ENCODE measurements around the gene C1QTNF8.

The C1QTNF8 gene

GRCh38 chr16:1119129-1119528 lies 23.1 kb upstream of the C1QTNF8 start:
- no peak overlapping the region for H3K4me2 ChIP-seq (ENCODE audit: low read length)
- peaks cover 19% of the 10 kb centered on the region for H3K4me1 ChIP-seq (ENCODE audit: low read length)
- H3K27me3 ChIP-seq (ENCODE audit: low read depth, low read length), result no peaks in the 10 kb centered on the region

GRCh38 chr16:1117926-1118325 lies 21.9 kb upstream of the C1QTNF8 start:
- no peak overlapping the region for H3K4me2 ChIP-seq (ENCODE audit: low read length)
- H3K36me3 ChIP-seq (replicated peaks; ENCODE audit: low read depth, low read length), result no peaks in the 10 kb centered on the region
- no peaks in the 10 kb centered on the region for H4K20me1 ChIP-seq (ENCODE audit: insufficient read depth, low read length)
- no peaks in the 10 kb centered on the region for H3K79me2 ChIP-seq (ENCODE audit: low read length)
- no peaks in the 10 kb centered on the region for H3K9me3 ChIP-seq (ENCODE audit: insufficient read depth, low read length)
- TF ChIP-seq EZH2phosphoT487 (IDR thresholded peaks at IDR 0.05; ENCODE audit: low read depth) (no peak), CTCF (IDR thresholded peaks at IDR 0.05; ENCODE audit: low read depth, low read length) (no peak)
- no peak overlapping the region for H3K9ac ChIP-seq (ENCODE audit: low read length)
- no peak overlapping the region for H3K27ac ChIP-seq (ENCODE audit: low read length)
- no peaks in the 10 kb centered on the region for H3K27me3 ChIP-seq (ENCODE audit: low read depth, low read length)
- peaks cover 19% of the 10 kb centered on the region for H3K4me1 ChIP-seq (ENCODE audit: low read length)
- no peak overlapping the region for H3K4me3 ChIP-seq (ENCODE audit: low read length)
- no peak overlapping the region for H2AFZ ChIP-seq (ENCODE audit: low read depth, low read length)

More at GRCh38 chr16:1119129-1119528, 23.1 kb upstream of the C1QTNF8 start:
- Histone ChIP-seq H3K9ac (ENCODE audit: low read length) (no peak overlapping the region), H3K36me3 (replicated peaks; ENCODE audit: low read depth, low read length) (no peaks in the 10 kb centered on the region), H2AFZ (ENCODE audit: low read depth, low read length) (no peak overlapping the region), H4K20me1 (ENCODE audit: insufficient read depth, low read length) (no peaks in the 10 kb centered on the region), H3K9me3 (ENCODE audit: insufficient read depth, low read length) (no peaks in the 10 kb centered on the region), H3K27ac (ENCODE audit: low read length) (no peak overlapping the region), H3K79me2 (ENCODE audit: low read length) (no peaks in the 10 kb centered on the region), H3K4me3 (ENCODE audit: low read length) (no peak overlapping the region)
- TF ChIP-seq EZH2phosphoT487 (IDR thresholded peaks at IDR 0.05; ENCODE audit: low read depth), result no peak
- TF ChIP-seq CTCF (IDR thresholded peaks at IDR 0.05; ENCODE audit: low read depth, low read length), result no peak

GRCh38 chr16:1117176-1117900 lies 21.3 kb upstream of the C1QTNF8 start:
- H3K27me3 ChIP-seq (ENCODE audit: low read depth, low read length), result no peaks in the 10 kb centered on the region
- no peak overlapping the region for H3K4me3 ChIP-seq (ENCODE audit: low read length)
- TF ChIP-seq CTCF (IDR thresholded peaks at IDR 0.05; ENCODE audit: low read depth, low read length) (no peak), EZH2phosphoT487 (IDR thresholded peaks at IDR 0.05; ENCODE audit: low read depth) (no peak)
- H3K9me3 ChIP-seq (ENCODE audit: insufficient read depth, low read length), result no peaks in the 10 kb centered on the region
- H4K20me1 ChIP-seq (ENCODE audit: insufficient read depth, low read length), result no peaks in the 10 kb centered on the region
- H3K9ac ChIP-seq (ENCODE audit: low read length), result no peak overlapping the region
- no peak overlapping the region for H3K27ac ChIP-seq (ENCODE audit: low read length)
- no peak overlapping the region for H3K4me2 ChIP-seq (ENCODE audit: low read length)
- H3K79me2 ChIP-seq (ENCODE audit: low read length), result no peaks in the 10 kb centered on the region
- no peaks in the 10 kb centered on the region for H3K36me3 ChIP-seq (replicated peaks; ENCODE audit: low read depth, low read length)
- H2AFZ ChIP-seq (ENCODE audit: low read depth, low read length), result no peak overlapping the region
- peaks cover 17% of the 10 kb centered on the region for H3K4me1 ChIP-seq (ENCODE audit: low read length)

GRCh38 chr16:1116693-1117077 lies 20.6 kb upstream of the C1QTNF8 start:
- Histone ChIP-seq H2AFZ (ENCODE audit: low read depth, low read length) (no peak overlapping the region), H3K36me3 (replicated peaks; ENCODE audit: low read depth, low read length) (no peaks in the 10 kb centered on the region), H3K4me2 (ENCODE audit: low read length) (no peak overlapping the region), H3K27ac (ENCODE audit: low read length) (no peak overlapping the region), H3K9ac (ENCODE audit: low read length) (no peak overlapping the region), H3K9me3 (ENCODE audit: insufficient read depth, low read length) (no peaks in the 10 kb centered on the region), H3K4me1 (ENCODE audit: low read length) (peaks cover 11% of the 10 kb centered on the region), H3K27me3 (ENCODE audit: low read depth, low read length) (no peaks in the 10 kb centered on the region), H3K79me2 (ENCODE audit: low read length) (no peaks in the 10 kb centered on the region), H4K20me1 (ENCODE audit: insufficient read depth, low read length) (no peaks in the 10 kb centered on the region), H3K4me3 (ENCODE audit: low read length) (no peak overlapping the region)
- TF ChIP-seq EZH2phosphoT487 (IDR thresholded peaks at IDR 0.05; ENCODE audit: low read depth) (no peak), CTCF (IDR thresholded peaks at IDR 0.05; ENCODE audit: low read depth, low read length) (no peak)

Data from OCI-LY3 (cell line).